ENCODE data around the gene LRMDA.

The LRMDA gene

DNA sequence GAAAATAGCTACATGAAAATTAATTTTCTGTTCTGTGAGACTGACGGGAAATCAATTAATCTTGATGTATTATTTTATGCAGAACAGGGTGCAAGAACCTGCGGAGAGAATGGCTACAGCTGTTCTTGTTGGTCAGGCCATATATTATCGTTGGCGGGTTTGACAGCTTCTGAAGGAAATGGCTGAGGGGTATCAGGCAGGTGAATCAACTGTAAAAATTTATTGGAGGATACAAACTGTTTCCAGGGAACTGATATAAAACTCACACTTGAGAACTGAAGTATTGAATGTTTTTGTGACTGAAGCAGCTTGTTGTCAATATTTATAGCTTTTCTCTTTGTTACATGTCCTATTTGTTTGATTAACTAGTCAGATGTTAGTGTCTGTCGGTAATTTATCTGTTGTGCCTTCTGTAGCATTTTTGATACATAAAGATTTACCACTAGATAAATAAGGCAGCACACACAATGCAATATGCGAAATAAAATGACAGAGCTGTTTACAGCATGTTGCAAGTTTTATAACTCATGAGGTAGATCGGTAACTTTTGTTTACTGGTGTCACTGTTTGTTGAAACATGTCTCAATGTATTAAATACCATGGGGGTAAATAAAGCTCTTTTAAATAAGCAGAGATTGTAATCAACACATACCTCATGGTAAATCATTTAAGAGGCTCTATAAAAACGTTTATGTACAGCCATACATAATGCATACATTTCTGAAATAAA is 308.2 kb downstream of the LRMDA start:
- Histone ChIP-seq H3K4me2 (ENCODE audit: low read length) (no peak overlapping the region), H3K79me2 (ENCODE audit: low read length) (no peaks in the 10 kb centered on the region), H3K27me3 (ENCODE audit: low read depth, low read length) (no peaks in the 10 kb centered on the region), H3K4me1 (ENCODE audit: low read length) (no peaks in the 10 kb centered on the region), H3K9me3 (ENCODE audit: insufficient read depth, low read length) (no peaks in the 10 kb centered on the region), H2AFZ (ENCODE audit: low read depth, low read length) (no peak overlapping the region), H3K9ac (ENCODE audit: low read length) (no peak overlapping the region), H4K20me1 (ENCODE audit: insufficient read depth, low read length) (no peaks in the 10 kb centered on the region), H3K4me3 (ENCODE audit: low read length) (no peak overlapping the region), H3K36me3 (replicated peaks; ENCODE audit: low read depth, low read length) (no peaks in the 10 kb centered on the region), H3K27ac (ENCODE audit: low read length) (no peak overlapping the region)
- TF ChIP-seq, protein P1, sequence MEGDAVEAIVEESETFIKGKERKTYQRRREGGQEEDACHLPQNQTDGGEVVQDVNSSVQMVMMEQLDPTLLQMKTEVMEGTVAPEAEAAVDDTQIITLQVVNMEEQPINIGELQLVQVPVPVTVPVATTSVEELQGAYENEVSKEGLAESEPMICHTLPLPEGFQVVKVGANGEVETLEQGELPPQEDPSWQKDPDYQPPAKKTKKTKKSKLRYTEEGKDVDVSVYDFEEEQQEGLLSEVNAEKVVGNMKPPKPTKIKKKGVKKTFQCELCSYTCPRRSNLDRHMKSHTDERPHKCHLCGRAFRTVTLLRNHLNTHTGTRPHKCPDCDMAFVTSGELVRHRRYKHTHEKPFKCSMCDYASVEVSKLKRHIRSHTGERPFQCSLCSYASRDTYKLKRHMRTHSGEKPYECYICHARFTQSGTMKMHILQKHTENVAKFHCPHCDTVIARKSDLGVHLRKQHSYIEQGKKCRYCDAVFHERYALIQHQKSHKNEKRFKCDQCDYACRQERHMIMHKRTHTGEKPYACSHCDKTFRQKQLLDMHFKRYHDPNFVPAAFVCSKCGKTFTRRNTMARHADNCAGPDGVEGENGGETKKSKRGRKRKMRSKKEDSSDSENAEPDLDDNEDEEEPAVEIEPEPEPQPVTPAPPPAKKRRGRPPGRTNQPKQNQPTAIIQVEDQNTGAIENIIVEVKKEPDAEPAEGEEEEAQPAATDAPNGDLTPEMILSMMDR (IDR thresholded peaks at IDR 0.05; ENCODE audit: low read depth, low read length) = no peak
- TF ChIP-seq EZH2phosphoT487 (IDR thresholded peaks at IDR 0.05; ENCODE audit: low read depth) = no peak

DNA sequence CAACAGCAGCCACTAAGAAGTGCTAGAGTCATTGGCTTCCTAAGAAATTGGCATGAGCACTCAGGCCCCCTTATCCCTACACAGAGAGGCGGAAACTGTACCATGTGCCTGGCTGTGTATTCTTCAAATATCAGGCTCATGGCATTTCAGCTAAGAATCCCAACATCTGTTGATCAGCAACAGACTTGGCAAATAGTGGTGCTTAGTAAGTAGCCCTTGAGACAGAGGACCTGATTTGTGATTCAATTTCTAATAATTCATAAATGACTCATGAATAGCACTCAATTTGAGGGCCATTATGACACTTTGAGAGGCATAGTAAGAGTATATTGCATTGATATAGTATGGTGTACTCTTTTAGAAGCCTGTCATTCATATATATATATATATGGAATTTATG is 309.1 kb downstream of the LRMDA start:
- TF ChIP-seq, protein P1 (IDR thresholded peaks at IDR 0.05; ENCODE audit: low read depth, low read length) = no peak
- TF ChIP-seq EZH2phosphoT487 (IDR thresholded peaks at IDR 0.05; ENCODE audit: low read depth) = no peak
- Histone ChIP-seq H3K9me3 (ENCODE audit: insufficient read depth, low read length) (no peaks in the 10 kb centered on the region), H3K79me2 (ENCODE audit: low read length) (no peaks in the 10 kb centered on the region), H3K9ac (ENCODE audit: low read length) (no peak overlapping the region), H3K36me3 (replicated peaks; ENCODE audit: low read depth, low read length) (no peaks in the 10 kb centered on the region), H4K20me1 (ENCODE audit: insufficient read depth, low read length) (no peaks in the 10 kb centered on the region), H2AFZ (ENCODE audit: low read depth, low read length) (no peak overlapping the region), H3K4me3 (ENCODE audit: low read length) (no peak overlapping the region), H3K4me1 (ENCODE audit: low read length) (no peaks in the 10 kb centered on the region), H3K27ac (ENCODE audit: low read length) (no peak overlapping the region), H3K27me3 (ENCODE audit: low read depth, low read length) (no peaks in the 10 kb centered on the region), H3K4me2 (ENCODE audit: low read length) (no peak overlapping the region)

DNA sequence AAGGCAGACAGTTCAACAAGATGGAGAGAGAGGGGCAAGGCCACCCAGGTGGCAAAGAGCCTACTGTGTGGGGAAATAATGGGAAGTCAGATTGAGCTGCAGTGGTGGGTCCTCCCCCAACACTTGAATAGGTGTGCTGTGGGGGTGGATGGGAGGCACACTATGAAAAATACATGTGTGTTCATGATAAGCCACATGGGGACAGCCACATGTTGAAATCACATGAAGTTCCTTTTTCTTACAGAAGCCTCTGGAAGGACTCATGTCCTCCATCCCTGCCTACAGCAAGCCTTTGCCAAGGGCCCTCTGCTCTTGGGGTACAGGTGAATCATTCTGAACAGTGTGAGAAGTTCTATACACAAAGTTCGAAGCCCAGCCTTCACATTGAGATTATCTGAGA is 310.9 kb downstream of the LRMDA start:
- Histone ChIP-seq H3K9ac (ENCODE audit: low read length) (no peak overlapping the region), H3K27me3 (ENCODE audit: low read depth, low read length) (no peaks in the 10 kb centered on the region), H3K27ac (ENCODE audit: low read length) (no peak overlapping the region), H3K4me2 (ENCODE audit: low read length) (no peak overlapping the region), H2AFZ (ENCODE audit: low read depth, low read length) (no peak overlapping the region), H3K36me3 (replicated peaks; ENCODE audit: low read depth, low read length) (no peaks in the 10 kb centered on the region), H3K79me2 (ENCODE audit: low read length) (no peaks in the 10 kb centered on the region), H3K4me3 (ENCODE audit: low read length) (no peak overlapping the region), H4K20me1 (ENCODE audit: insufficient read depth, low read length) (no peaks in the 10 kb centered on the region), H3K9me3 (ENCODE audit: insufficient read depth, low read length) (no peaks in the 10 kb centered on the region), H3K4me1 (ENCODE audit: low read length) (no peaks in the 10 kb centered on the region)
- TF ChIP-seq EZH2phosphoT487 (IDR thresholded peaks at IDR 0.05; ENCODE audit: low read depth) = no peak
- TF ChIP-seq, protein P1 (IDR thresholded peaks at IDR 0.05; ENCODE audit: low read depth, low read length) = no peak

DNA sequence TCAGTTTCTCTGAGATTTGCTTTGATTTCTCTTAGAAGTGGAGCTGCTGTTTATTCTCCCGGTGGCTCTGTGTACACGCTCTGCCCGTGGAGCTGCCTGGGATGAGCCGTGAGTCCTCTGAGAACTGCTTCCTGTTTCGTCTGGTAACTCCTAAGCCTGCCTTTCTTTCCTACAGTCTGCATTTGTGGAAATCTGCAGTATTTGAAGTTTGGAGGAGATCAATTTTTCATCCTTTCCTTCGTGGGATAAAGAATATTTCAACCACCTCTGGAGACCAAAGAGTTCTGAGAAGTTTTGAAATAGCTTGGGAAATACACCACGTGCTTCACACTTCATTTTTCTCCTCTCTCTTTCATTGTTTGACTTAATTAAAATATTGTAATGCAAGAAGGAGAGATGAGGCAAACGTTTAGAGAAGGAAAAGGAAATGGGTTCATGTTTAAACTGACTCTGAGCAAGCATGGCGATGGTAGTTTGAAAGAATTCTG is 311.9 kb downstream of the LRMDA start:
- no peaks in the 10 kb centered on the region for H4K20me1 ChIP-seq (ENCODE audit: insufficient read depth, low read length)
- H3K9me3 ChIP-seq (ENCODE audit: insufficient read depth, low read length) = no peaks in the 10 kb centered on the region
- H3K27ac ChIP-seq (ENCODE audit: low read length) = no peak overlapping the region
- no peak overlapping the region for H3K4me2 ChIP-seq (ENCODE audit: low read length)
- H3K27me3 ChIP-seq (ENCODE audit: low read depth, low read length) = no peaks in the 10 kb centered on the region
- no peak for TF ChIP-seq EZH2phosphoT487 (IDR thresholded peaks at IDR 0.05; ENCODE audit: low read depth)
- TF ChIP-seq, protein P1 (IDR thresholded peaks at IDR 0.05; ENCODE audit: low read depth, low read length) = no peak
- H3K36me3 ChIP-seq (replicated peaks; ENCODE audit: low read depth, low read length) = no peaks in the 10 kb centered on the region
- no peak overlapping the region for H3K4me3 ChIP-seq (ENCODE audit: low read length)
- H3K9ac ChIP-seq (ENCODE audit: low read length) = no peak overlapping the region
- no peak overlapping the region for H2AFZ ChIP-seq (ENCODE audit: low read depth, low read length)
- H3K4me1 ChIP-seq (ENCODE audit: low read length) = no peaks in the 10 kb centered on the region
- no peaks in the 10 kb centered on the region for H3K79me2 ChIP-seq (ENCODE audit: low read length)

All from OCI-LY3 (cell line).